Keratinocyte (primary cell): Measurements from ENCODE around the gene EDA. TPM values are rescaled to one million over a fixed set of nuclear protein-coding genes. Genes with fewer than 3 reads are reported as not detected.

Source experiments
- DNase-seq: peaks from one replicate; pipeline ENCODE4 v3.0.0-alpha.2; 2011; ENCODE audit warnings: low read depth, missing footprints, low spot score
- FAIRE-seq: peaks from 2 replicates; lab custom pipeline; 2011; peaks lifted over from hg19 to GRCh38; lab: Jason Lieb, UNC
- H2AFZ ChIP-seq: 2 replicates; pipeline ENCODE4 v1.6.0; 2012; ENCODE audit warnings: low read length, control low read depth, inconsistent platforms; ENCODE audit not compliant: control insufficient read depth
- H3K27ac ChIP-seq: 2 replicates; pipeline ENCODE4 v1.5.1; 2011; ENCODE audit warnings: low read length; ENCODE audit not compliant: control insufficient read depth, insufficient read depth
- H3K27me3 ChIP-seq: 3 replicates; pipeline ENCODE4 v1.6.0; 2011; ENCODE audit warnings: low read length; ENCODE audit not compliant: control insufficient read depth, insufficient read depth; ENCODE audit errors: extremely low read depth
- H3K36me3 ChIP-seq, 2 experiments: 2 replicates in 1 of 2; 3 replicates in 1 of 2; pipeline ENCODE4 v1.5.1; 2011; ENCODE audit warnings: low read length in 2 of 2, mild to moderate bottlenecking in 1 of 2; ENCODE audit not compliant: control insufficient read depth in 2 of 2, insufficient read depth in 2 of 2; ENCODE audit errors: extremely low read depth in 1 of 2
- H3K4me1 ChIP-seq: 3 replicates; pipeline ENCODE4 v1.5.1; 2011; ENCODE audit warnings: low read length; ENCODE audit not compliant: control insufficient read depth, insufficient read depth; ENCODE audit errors: extremely low read depth
- H3K4me2 ChIP-seq: 3 replicates; pipeline ENCODE4 v1.6.0; 2011; ENCODE audit warnings: low read depth, low read length; ENCODE audit not compliant: control insufficient read depth, insufficient read depth; ENCODE audit errors: extremely low read depth
- H3K4me3 ChIP-seq, 3 experiments: fragments of 200-600 bp in 1 of 3; sonication (generic) in 1 of 3; 2 replicates in 2 of 3; 3 replicates in 1 of 3; pipeline ENCODE4 v1.5.1; 2011 to 2016; ENCODE audit warnings: low read length in 3 of 3, mild to moderate bottlenecking in 3 of 3, control low read depth in 2 of 3, inconsistent platforms in 1 of 3, low read depth in 1 of 3, mixed read lengths in 1 of 3, mixed run types in 1 of 3, moderate library complexity in 1 of 3; ENCODE audit not compliant: control insufficient read depth in 2 of 3, insufficient read depth in 2 of 3; ENCODE audit errors: extremely low read depth in 1 of 3
- H3K79me2 ChIP-seq: 2 replicates; pipeline ENCODE4 v1.6.0; 2012; ENCODE audit warnings: low read length; ENCODE audit not compliant: control insufficient read depth, insufficient read depth
- H3K9ac ChIP-seq: 3 replicates; pipeline ENCODE4 v1.6.0; 2011; ENCODE audit warnings: low read length; ENCODE audit not compliant: control insufficient read depth, insufficient read depth; ENCODE audit errors: extremely low read depth
- H3K9me1 ChIP-seq: 3 replicates; pipeline ENCODE4 v1.6.0; 2011; ENCODE audit warnings: low read length; ENCODE audit not compliant: control insufficient read depth, insufficient read depth; ENCODE audit errors: extremely low read depth
- H3K9me3 ChIP-seq: 2 replicates; pipeline ENCODE4 v1.5.1; 2012; ENCODE audit warnings: low read depth, low read length; ENCODE audit not compliant: control insufficient read depth
- H4K20me1 ChIP-seq: 3 replicates; pipeline ENCODE4 v1.6.0; 2011; ENCODE audit warnings: low read length; ENCODE audit not compliant: control insufficient read depth, insufficient read depth; ENCODE audit errors: extremely low read depth
- EZH2 ChIP-seq: IDR thresholded peaks from one replicate; pipeline ENCODE4 v1.6.1; 2012; ENCODE audit warnings: inconsistent platforms, mild to moderate bottlenecking, low read length, moderate library complexity
- dilution Hi-C: fragments of 300-500 bp; cut with MboI; formaldehyde crosslinking; loops from one replicate; pipeline ENCODE4 v1.7.0; 2020; ENCODE audit warnings: low sequenced_read_pairs; ENCODE audit not compliant: extremely low pct_ligation_motif_present
- polyA plus RNA-seq, 5 experiments: library from polyadenylated mRNA; depleted of rRNA in 3 of 5; stranded (reverse) in 3 of 5; stranded (forward) in 1 of 5; unstranded in 1 of 5; fragments of >200 nt; gene quantifications; 1 replicate in 1 of 5; 2 replicates in 3 of 5; 3 replicates in 1 of 5; pipeline versions ENCODE4 v1.2.1 to v1.2.3, GENCODE V29; 2011 to 2012; ENCODE audit warnings: missing spikeins in 2 of 5, low read depth in 1 of 5, low replicate concordance in 1 of 5
- TF ChIP-seq, protein P1 (sequence below), 3 experiments: IDR thresholded peaks in 1 of 3; conservative IDR thresholded peaks in 1 of 3; optimal IDR thresholded peaks in 1 of 3; 2 replicates in 2 of 3; 3 replicates in 1 of 3; pipeline versions ENCODE3 to v1.5.1; 2011; ENCODE audit warnings: low read length in 3 of 3, mild to moderate bottlenecking in 3 of 3, moderate library complexity in 2 of 3, control low read depth in 1 of 3, inconsistent platforms in 1 of 3; ENCODE audit not compliant: insufficient read depth in 2 of 3; ENCODE audit errors: extremely low read depth in 1 of 3

EDA gene
- polyA plus RNA-seq, 1 donor (not counting 4 experiments of a cell fraction or from before 2014, with no cell fraction given), result 0.75 TPM

DNA sequence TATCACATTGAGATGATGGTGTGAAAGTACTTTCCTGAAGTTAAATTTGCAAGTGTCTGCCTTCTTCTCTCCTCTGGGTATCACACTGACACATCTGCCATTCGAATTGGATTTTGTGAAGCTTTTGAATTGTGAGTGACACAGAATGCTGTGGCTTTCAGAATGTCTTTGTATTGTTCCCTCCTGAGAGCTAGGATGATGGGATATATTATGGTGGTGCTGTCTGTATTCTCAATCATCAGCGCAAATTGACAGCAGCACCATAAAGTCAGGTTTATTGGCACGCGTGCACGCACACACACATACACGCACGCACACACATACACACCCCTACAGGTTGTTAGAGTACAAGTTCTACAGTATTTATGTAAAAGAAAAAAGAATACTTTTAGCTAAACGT lies 290.5 kb downstream of the EDA start:
- Histone ChIP-seq H3K4me1 (no peaks in the 10 kb centered on the region), H2AFZ (no peak overlapping the region), H3K9me3 (no peaks in the 10 kb centered on the region), H3K4me3 (no peak overlapping the region), H3K4me2 (no peak overlapping the region), H3K9ac (no peak overlapping the region), H3K27me3 (no peaks in the 10 kb centered on the region), H3K27ac (no peak overlapping the region), H3K36me3 (no peaks in the 10 kb centered on the region), H3K9me1 (no peaks in the 10 kb centered on the region), H3K79me2 (no peaks in the 10 kb centered on the region), H4K20me1 (no peaks in the 10 kb centered on the region)
- TF ChIP-seq, protein P1, sequence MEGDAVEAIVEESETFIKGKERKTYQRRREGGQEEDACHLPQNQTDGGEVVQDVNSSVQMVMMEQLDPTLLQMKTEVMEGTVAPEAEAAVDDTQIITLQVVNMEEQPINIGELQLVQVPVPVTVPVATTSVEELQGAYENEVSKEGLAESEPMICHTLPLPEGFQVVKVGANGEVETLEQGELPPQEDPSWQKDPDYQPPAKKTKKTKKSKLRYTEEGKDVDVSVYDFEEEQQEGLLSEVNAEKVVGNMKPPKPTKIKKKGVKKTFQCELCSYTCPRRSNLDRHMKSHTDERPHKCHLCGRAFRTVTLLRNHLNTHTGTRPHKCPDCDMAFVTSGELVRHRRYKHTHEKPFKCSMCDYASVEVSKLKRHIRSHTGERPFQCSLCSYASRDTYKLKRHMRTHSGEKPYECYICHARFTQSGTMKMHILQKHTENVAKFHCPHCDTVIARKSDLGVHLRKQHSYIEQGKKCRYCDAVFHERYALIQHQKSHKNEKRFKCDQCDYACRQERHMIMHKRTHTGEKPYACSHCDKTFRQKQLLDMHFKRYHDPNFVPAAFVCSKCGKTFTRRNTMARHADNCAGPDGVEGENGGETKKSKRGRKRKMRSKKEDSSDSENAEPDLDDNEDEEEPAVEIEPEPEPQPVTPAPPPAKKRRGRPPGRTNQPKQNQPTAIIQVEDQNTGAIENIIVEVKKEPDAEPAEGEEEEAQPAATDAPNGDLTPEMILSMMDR (optimal IDR thresholded peaks at IDR 0.05 in 1 of 3, IDR thresholded peaks at IDR 0.05 in 1 of 3, conservative IDR thresholded peaks at IDR 0.05 in 1 of 3; ENCODE audit: extremely low read depth in 1 of 3, insufficient read depth in 2 of 3, low read length in 3 of 3), result no peak
- no peak for TF ChIP-seq EZH2
- FAIRE-seq (no peak), DNase-seq (no peak)
- dilution Hi-C loops, result no loop called here

DNA sequence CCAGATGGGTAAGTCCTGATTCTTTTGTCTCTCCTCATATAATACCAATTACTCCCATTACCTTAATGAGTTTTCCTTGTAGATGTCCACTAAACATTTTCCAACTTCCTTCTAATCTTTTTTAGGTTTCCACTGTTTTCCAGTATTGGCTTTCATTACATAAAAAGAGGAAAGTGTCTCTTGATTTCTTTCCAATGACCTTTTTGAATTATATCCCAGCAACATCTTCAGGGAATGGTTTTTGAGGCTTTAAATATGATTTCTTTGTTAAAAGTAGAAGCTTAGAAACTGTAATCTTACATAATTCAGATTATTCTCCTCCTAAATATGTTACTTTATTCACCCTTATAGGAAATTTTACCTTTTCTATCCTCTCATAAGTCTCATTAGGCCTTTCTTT lies 298.9 kb downstream of the EDA start:
- Histone ChIP-seq H4K20me1 (no peaks in the 10 kb centered on the region), H2AFZ (no peak overlapping the region), H3K9me1 (no peaks in the 10 kb centered on the region), H3K79me2 (no peaks in the 10 kb centered on the region), H3K4me3 (no peak overlapping the region), H3K27me3 (no peaks in the 10 kb centered on the region), H3K36me3 (no peaks in the 10 kb centered on the region), H3K4me1 (no peaks in the 10 kb centered on the region), H3K9ac (no peak overlapping the region), H3K27ac (no peak overlapping the region), H3K9me3 (no peaks in the 10 kb centered on the region), H3K4me2 (no peak overlapping the region)
- TF ChIP-seq, protein P1 (optimal IDR thresholded peaks at IDR 0.05 in 1 of 3, IDR thresholded peaks at IDR 0.05 in 1 of 3, conservative IDR thresholded peaks at IDR 0.05 in 1 of 3; ENCODE audit: extremely low read depth in 1 of 3, insufficient read depth in 2 of 3, low read length in 3 of 3), result no peak
- no peak for TF ChIP-seq EZH2
- FAIRE-seq (no peak), DNase-seq (no peak)
- dilution Hi-C loops, result no loop called here
